CD4-positive, CD25-positive, alpha-beta regulatory T cell (primary cell): ENCODE results near the gene AGTRAP. TPM values are rescaled to one million over a fixed set of nuclear protein-coding genes. Genes with fewer than 3 reads are reported as not detected.
A peak's percentile ranks its signal among the peaks of the same experiment; 100 is the strongest.

Source experiments
- ATAC-seq, 2 donors: fragments of 150-1000 bp; cut with Tn5 transposase; one replicate each; pipeline ENCODE4 v1.10.0; 2021; ENCODE audit warnings: low read depth in 2 of 2, moderate number of reproducible peaks in 2 of 2, moderate library complexity in 1 of 2
- DNase-seq, 3 donors: peaks; one replicate each; pipeline versions ENCODE4 v3.0.0 to v3.0.0-alpha.2; 2012 to 2022; ENCODE audit warnings: mixed read lengths in 1 of 3
- H3K27ac ChIP-seq: one replicate; pipeline ENCODE4 v1.7.0; 2013; ENCODE audit warnings: mild to moderate bottlenecking, low read length; ENCODE audit not compliant: insufficient read depth, poor library complexity, severe bottlenecking
- H3K27me3 ChIP-seq: one replicate; pipeline ENCODE4 v1.7.0; 2013; ENCODE audit warnings: low read length; ENCODE audit not compliant: control insufficient read depth, insufficient read depth
- H3K36me3 ChIP-seq: one replicate; pipeline ENCODE4 v1.7.0; 2013; ENCODE audit warnings: mild to moderate bottlenecking, low read length, moderate library complexity; ENCODE audit not compliant: control insufficient read depth, insufficient read depth
- H3K4me1 ChIP-seq: 2 replicates; pipeline ENCODE4 v1.7.0; 2013; ENCODE audit warnings: mild to moderate bottlenecking, low read length; ENCODE audit not compliant: insufficient read depth, control insufficient read depth, poor library complexity, severe bottlenecking
- H3K4me3 ChIP-seq: one replicate; pipeline ENCODE4 v1.7.0; 2013; ENCODE audit warnings: low read depth, mild to moderate bottlenecking, low read length, moderate library complexity
- H3K9me3 ChIP-seq, 2 experiments: 1 replicate in 1 of 2; 2 replicates in 1 of 2; pipeline ENCODE4 v1.7.0; 2013; ENCODE audit warnings: low read length in 2 of 2, mild to moderate bottlenecking in 1 of 2, moderate library complexity in 1 of 2; ENCODE audit not compliant: control insufficient read depth in 2 of 2
- H3K27ac Mint-ChIP-seq, 3 donors: one replicate each; pipeline ENCODE4 v1.8.0; 2020 to 2022; ENCODE audit warnings: mild to moderate bottlenecking in 3 of 3, mixed read lengths in 3 of 3, moderate library complexity in 2 of 3
- H3K27me3 Mint-ChIP-seq: one replicate; pipeline ENCODE4 v1.8.0; 2022; ENCODE audit warnings: mild to moderate bottlenecking, mixed read lengths
- H3K36me3 Mint-ChIP-seq: one replicate; pipeline ENCODE4 v1.8.0; 2020; ENCODE audit warnings: mixed read lengths
- H3K4me1 Mint-ChIP-seq, 4 donors: one replicate each; pipeline ENCODE4 v1.8.0; 2020 to 2022; ENCODE audit warnings: mixed read lengths in 4 of 4, mild to moderate bottlenecking in 1 of 4
- H3K4me3 Mint-ChIP-seq, 4 donors: one replicate each; pipeline ENCODE4 v1.8.0; 2020 to 2022; ENCODE audit warnings: mild to moderate bottlenecking in 4 of 4, mixed read lengths in 4 of 4, moderate library complexity in 3 of 4
- H3K9me3 Mint-ChIP-seq, 7 donors: one replicate each; pipeline ENCODE4 v1.8.0; 2020 to 2022; ENCODE audit warnings: mixed read lengths in 7 of 7, mild to moderate bottlenecking in 3 of 7, moderate library complexity in 2 of 7
- polyA plus RNA-seq, 4 donors: library from polyadenylated mRNA; unstranded; fragments of 300-500 nt; fragmentation: Illumina TruSeq; gene quantifications; one replicate each; pipeline ENCODE4 v1.2.3, GENCODE V29; 2021
- total RNA-seq: library from RNA; stranded (reverse); gene quantifications from one replicate; pipeline ENCODE4 v1.2.3, GENCODE V29; 2022

Gene AGTRAP
- total and polyA plus RNA-seq, 5 donors from 2014 or later = 25.2 to 113 (median 65.2) TPM

DNA sequence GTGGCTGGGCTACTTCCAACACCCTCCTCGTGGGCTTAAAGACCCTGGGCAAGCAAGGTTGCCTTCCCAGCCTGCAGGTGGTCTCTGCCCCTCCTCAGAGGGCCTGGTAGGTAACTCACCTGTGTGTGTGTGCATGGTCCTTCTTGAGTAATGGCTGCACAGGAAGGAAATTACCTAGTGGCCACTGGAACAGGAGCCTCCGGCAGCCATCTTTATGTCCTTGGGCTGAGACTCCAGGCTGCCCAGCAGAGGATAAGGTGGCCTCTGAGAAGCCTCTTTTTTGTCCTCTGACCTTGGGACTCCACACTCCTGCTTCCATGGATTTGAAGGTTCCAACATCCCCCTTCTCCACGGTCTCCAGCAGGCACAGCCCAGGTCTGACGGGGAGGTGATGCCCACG, 24.4 kb upstream of the AGTRAP start:
- H3K27me3 ChIP-seq = no peaks in the 10 kb centered on the region
- H3K27me3 Mint-ChIP-seq = peaks cover 5% of the 10 kb centered on the region
- peaks cover 0 to 2% (median 0%) of the 10 kb centered on the region in 7 donors for H3K9me3 Mint-ChIP-seq
- H3K4me1 Mint-ChIP-seq = no peaks in the 10 kb centered on the region
- no peak overlapping the region for H3K4me3 Mint-ChIP-seq
- H3K4me3 ChIP-seq = no peak overlapping the region
- H3K36me3 ChIP-seq = no peaks in the 10 kb centered on the region
- ATAC-seq = no peak
- H3K9me3 ChIP-seq = no peaks in the 10 kb centered on the region
- no peak overlapping the region for H3K27ac Mint-ChIP-seq
- no peak for DNase-seq
- H3K4me1 ChIP-seq = no peaks in the 10 kb centered on the region
- H3K36me3 Mint-ChIP-seq = no peaks in the 10 kb centered on the region
- no peak overlapping the region for H3K27ac ChIP-seq

DNA sequence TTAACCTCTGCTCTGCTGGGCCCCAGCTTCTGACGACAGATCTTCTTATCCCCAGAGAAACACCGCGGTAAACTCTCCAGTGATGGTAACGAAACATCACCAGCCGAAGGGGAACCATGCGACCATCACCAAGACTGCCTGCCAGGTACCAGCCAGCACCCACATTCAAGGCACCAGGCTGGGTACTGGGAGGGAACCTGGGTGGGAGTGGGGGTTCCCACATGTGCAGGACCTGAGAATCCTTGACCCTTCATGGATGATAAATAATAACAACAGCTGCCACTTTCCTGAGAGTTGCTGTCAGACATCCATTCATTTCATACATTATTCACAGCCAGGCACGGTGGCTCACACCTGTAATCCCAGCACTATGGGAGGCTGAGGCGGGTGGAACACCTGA, 23.7 kb upstream of the AGTRAP start:
- Histone ChIP-seq H3K36me3 (no peaks in the 10 kb centered on the region), H3K4me1 (no peaks in the 10 kb centered on the region), H3K27ac (no peak overlapping the region), H3K9me3 (no peaks in the 10 kb centered on the region), H3K27me3 (no peaks in the 10 kb centered on the region), H3K4me3 (no peak overlapping the region)
- Mint-ChIP-seq H3K4me1 (no peaks in the 10 kb centered on the region), H3K27me3 (peaks cover 5% of the 10 kb centered on the region), H3K36me3 (no peaks in the 10 kb centered on the region), H3K27ac (no peak overlapping the region), H3K9me3 (peaks cover 0 to 2% (median 0%) of the 10 kb centered on the region in 7 donors), H3K4me3 (no peak overlapping the region)
- ATAC-seq (no peak), DNase-seq (no peak)

DNA sequence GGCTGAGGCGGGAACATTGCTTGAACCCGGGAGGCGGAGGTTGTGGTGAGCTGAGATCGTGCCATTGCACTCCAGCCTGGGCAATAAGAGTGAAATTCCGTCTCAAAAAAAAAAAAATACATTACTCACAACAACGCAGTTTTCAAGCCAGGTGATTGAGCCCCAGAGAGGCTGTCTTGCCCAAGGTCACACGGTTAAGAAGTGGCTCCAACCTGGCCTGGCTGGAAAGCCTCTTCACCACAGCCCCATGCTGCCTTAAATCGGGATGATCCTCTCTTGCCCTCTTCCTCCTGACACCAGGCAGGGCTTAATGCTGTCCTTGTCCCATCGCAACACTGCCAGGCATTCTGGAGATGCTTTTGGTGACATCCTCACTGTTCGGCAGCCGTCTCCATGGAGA, 22.8 kb upstream of the AGTRAP start:
- ATAC-seq = no peak
- H3K4me3 Mint-ChIP-seq = no peak overlapping the region
- H3K9me3 ChIP-seq = no peaks in the 10 kb centered on the region
- H3K9me3 Mint-ChIP-seq = peaks cover 0 to 2% (median 0%) of the 10 kb centered on the region in 7 donors
- H3K4me1 ChIP-seq = no peaks in the 10 kb centered on the region
- no peak for DNase-seq
- H3K4me1 Mint-ChIP-seq = no peaks in the 10 kb centered on the region
- no peak overlapping the region for H3K4me3 ChIP-seq
- no peak overlapping the region for H3K27ac ChIP-seq
- H3K36me3 Mint-ChIP-seq = no peaks in the 10 kb centered on the region
- no peaks in the 10 kb centered on the region for H3K36me3 ChIP-seq
- H3K27ac Mint-ChIP-seq = no peak overlapping the region
- H3K27me3 ChIP-seq = no peaks in the 10 kb centered on the region
- H3K27me3 Mint-ChIP-seq = peaks cover 5% of the 10 kb centered on the region

DNA sequence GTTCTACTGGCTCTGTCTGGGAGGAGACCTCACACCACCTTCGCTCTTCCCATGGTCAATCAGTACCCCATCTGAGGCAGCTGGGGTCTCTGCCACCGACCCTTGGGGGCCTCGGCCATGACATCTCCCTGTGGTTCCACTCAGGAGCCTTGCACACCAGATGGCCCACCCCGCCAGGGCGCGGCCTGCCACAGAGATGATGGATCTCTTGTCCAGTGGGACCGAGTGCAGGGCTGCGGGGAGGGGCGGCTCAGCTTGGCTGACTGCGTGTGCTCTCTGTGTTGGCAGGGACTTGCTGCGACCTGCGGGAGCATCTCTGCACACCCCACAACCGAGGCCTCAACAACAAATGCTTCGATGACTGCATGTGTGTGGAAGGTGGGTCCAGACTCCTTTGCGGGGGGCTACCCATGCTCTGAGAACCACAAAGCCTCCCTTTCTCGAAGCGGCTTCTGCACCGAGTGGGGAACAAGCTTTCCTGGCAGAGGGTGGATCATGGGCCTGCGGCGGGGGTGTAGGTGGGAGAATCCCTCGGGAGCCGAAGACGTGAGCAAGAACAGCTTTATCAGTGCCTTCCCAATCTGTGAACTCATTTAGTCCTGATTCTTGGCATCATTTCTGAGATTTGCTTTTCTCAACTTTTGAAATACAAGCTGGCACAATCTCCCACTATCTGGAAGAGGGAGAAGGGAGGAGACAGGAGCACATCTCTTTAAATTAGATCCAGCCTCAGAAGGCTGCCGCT, 20.9 kb upstream of the AGTRAP start:
- H3K27ac Mint-ChIP-seq = no peak overlapping the region
- H3K9me3 ChIP-seq = no peaks in the 10 kb centered on the region
- H3K4me3 Mint-ChIP-seq = no peak overlapping the region

DNA sequence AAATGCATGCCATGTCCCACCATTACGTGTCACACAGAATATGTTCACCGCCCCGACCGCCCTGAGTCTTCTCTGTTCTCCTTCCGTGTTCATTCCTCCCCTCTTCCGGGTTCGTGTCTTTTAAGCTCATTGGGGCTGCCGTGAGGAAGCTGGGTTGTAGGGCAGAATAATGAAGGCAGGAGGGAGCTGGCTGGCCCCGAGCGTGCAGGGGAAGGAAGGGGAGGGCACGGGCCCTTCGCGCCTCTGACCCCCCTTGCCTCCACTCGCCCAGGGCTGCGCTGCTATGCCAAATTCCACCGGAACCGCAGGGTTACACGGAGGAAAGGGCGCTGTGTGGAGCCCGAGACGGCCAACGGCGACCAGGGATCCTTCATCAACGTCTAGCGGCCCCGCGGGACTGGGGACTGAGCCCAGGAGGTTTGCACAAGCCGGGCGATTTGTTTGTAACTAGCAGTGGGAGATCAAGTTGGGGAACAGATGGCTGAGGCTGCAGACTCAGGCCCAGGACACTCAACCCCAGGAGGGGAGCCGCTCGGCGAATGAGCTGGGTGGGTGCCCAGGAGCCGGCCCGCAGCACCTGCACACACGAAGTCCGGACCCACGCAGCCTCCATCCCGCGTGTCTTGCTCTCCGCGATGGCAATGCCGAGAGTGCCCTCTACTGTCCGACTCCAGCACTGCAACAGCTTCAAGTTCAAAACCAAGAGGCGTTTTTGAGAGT, 16.5 kb upstream of the AGTRAP start:
- ATAC-seq (peak; percentile 83 to 85), DNase-seq (peak; percentile 74 to 90 (median 85))
- Mint-ChIP-seq H3K36me3 (no peaks in the 10 kb centered on the region), H3K27ac (peak overlapping the region; percentile 87 to 96 (median 91)), H3K4me3 (peak overlapping the region; percentile 51 to 96 (median 81)), H3K27me3 (no peaks in the 10 kb centered on the region), H3K9me3 (peaks cover 0 to 3% (median 0%) of the 10 kb centered on the region in 7 donors), H3K4me1 (peaks cover 0 to 16% (median 10%) of the 10 kb centered on the region in 4 donors)
- peaks cover 13% of the 10 kb centered on the region for H3K4me1 ChIP-seq
- no peaks in the 10 kb centered on the region for H3K36me3 ChIP-seq
- peak overlapping the region; percentile 82 for H3K27ac ChIP-seq
- no peaks in the 10 kb centered on the region for H3K9me3 ChIP-seq
- no peaks in the 10 kb centered on the region for H3K27me3 ChIP-seq
- H3K4me3 ChIP-seq = peak overlapping the region; percentile 61

More for the DNA sequence above, 20.9 kb upstream of the AGTRAP start:
- peaks cover 12% of the 10 kb centered on the region for H3K4me1 ChIP-seq
- H3K4me3 ChIP-seq = no peak overlapping the region
- H3K27me3 ChIP-seq = no peaks in the 10 kb centered on the region
- H3K36me3 ChIP-seq = no peaks in the 10 kb centered on the region
- peaks cover 5% of the 10 kb centered on the region for H3K27me3 Mint-ChIP-seq
- H3K36me3 Mint-ChIP-seq = no peaks in the 10 kb centered on the region
- H3K9me3 Mint-ChIP-seq = peaks cover 0 to 3% (median 0%) of the 10 kb centered on the region in 7 donors
- DNase-seq (no peak), ATAC-seq (no peak)
- H3K27ac ChIP-seq = no peak overlapping the region
- H3K4me1 Mint-ChIP-seq = peaks cover 0 to 13% (median 9%) of the 10 kb centered on the region in 4 donors

DNA sequence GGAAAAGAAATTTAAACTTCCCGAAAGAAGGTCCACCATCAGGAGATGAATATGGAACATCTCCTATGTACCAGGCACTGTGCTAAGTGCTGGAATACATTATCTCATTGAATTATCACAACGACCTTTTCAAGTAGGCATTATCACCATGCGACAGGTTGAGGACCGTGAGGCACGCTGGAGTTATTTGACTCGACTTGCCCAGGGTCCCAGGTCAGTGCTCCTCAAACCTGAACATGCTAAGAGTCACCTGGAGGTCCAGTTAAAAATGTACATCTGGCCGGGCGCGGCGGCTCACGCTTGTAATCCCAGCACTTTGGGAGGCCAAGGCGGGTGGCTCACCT, 15.9 kb upstream of the AGTRAP start:
- Histone ChIP-seq H3K4me3 (peak overlapping the region; percentile 61), H3K36me3 (no peaks in the 10 kb centered on the region), H3K4me1 (peaks cover 13% of the 10 kb centered on the region), H3K9me3 (no peaks in the 10 kb centered on the region), H3K27me3 (no peaks in the 10 kb centered on the region), H3K27ac (no peak overlapping the region)
- Mint-ChIP-seq H3K27ac (peak overlapping the region; percentile 87 to 96 (median 91)), H3K4me1 (peaks cover 0 to 19% (median 10%) of the 10 kb centered on the region in 4 donors), H3K4me3 (peak overlapping the region in 3 of 4 donors; percentile 51 to 86 (median 76)), H3K36me3 (no peaks in the 10 kb centered on the region), H3K27me3 (no peaks in the 10 kb centered on the region), H3K9me3 (peaks cover 0 to 3% (median 0%) of the 10 kb centered on the region in 7 donors)
- DNase-seq (no peak), ATAC-seq (no peak)

DNA sequence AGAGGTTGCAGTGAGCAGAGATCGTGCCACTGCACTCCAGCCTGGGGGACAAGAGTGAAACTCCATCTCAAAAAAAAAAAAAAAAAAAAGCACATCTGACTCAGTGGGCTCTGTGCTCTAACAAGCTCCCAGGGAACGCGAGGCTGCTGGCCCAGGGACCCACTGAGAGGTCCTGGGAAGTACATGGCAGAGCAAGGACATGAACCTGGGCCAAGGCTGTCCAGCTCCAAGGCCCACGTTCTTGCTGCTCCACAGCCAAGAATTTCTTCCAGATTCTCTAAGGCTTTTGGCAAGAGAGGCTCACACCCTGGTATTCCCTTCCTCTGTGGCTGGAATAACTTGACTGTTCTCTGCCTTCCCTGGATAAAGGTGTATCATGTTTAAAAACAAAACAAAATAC, 15.4 kb upstream of the AGTRAP start:
- Histone ChIP-seq H3K9me3 (no peaks in the 10 kb centered on the region), H3K36me3 (no peaks in the 10 kb centered on the region), H3K4me1 (peaks cover 15% of the 10 kb centered on the region), H3K27me3 (no peaks in the 10 kb centered on the region), H3K4me3 (no peak overlapping the region), H3K27ac (no peak overlapping the region)
- Mint-ChIP-seq H3K27ac (no peak overlapping the region), H3K4me3 (peak overlapping the region in 1 of 4 donors; percentile 46), H3K36me3 (no peaks in the 10 kb centered on the region), H3K4me1 (peaks cover 0 to 23% (median 13%) of the 10 kb centered on the region in 4 donors), H3K9me3 (peaks cover 0 to 3% (median 0%) of the 10 kb centered on the region in 7 donors), H3K27me3 (no peaks in the 10 kb centered on the region)
- ATAC-seq = no peak
- no peak for DNase-seq
